Smooth muscle cell (in vitro differentiated cells): ENCODE results near the gene GPC1. TPM values are rescaled to one million over a fixed set of nuclear protein-coding genes. Genes with fewer than 3 reads are reported as not detected.

ENCODE experiments used
- DNase-seq: peaks from one replicate; lab custom pipeline; 2025; ENCODE audit not compliant: unreplicated experiment; lab: John Stamatoyannopoulos, UW
- H2AFZ ChIP-seq: fragments of 200-600 bp; sonication (generic); 2 replicates; pipeline ENCODE4 v1.6.0; 2016; ENCODE audit warnings: antibody characterized with exemption, low read depth, mild to moderate bottlenecking
- H3F3A ChIP-seq: fragments of 200-600 bp; sonication (generic); 2 replicates; pipeline ENCODE4 v1.6.0; 2017; ENCODE audit warnings: antibody characterized with exemption, low read depth
- H3K27ac ChIP-seq: fragments of 200-600 bp; sonication (generic); 2 replicates; pipeline ENCODE4 v1.5.1; 2016; ENCODE audit warnings: low read depth, mild to moderate bottlenecking
- H3K27me3 ChIP-seq: fragments of 200-600 bp; sonication (generic); 2 replicates; pipeline ENCODE4 v1.6.1; 2016; ENCODE audit warnings: low read depth, mild to moderate bottlenecking
- H3K36me3 ChIP-seq: fragments of 200-600 bp; sonication (generic); 2 replicates; pipeline ENCODE4 v1.5.1; 2016; ENCODE audit warnings: low read depth
- H3K4me1 ChIP-seq: fragments of 200-600 bp; sonication (generic); 2 replicates; pipeline ENCODE4 v1.5.1; 2016; ENCODE audit warnings: low read depth
- H3K4me2 ChIP-seq: fragments of 200-600 bp; sonication (generic); 2 replicates; pipeline ENCODE4 v1.6.0; 2016; ENCODE audit warnings: mild to moderate bottlenecking
- H3K4me3 ChIP-seq: fragments of 200-600 bp; sonication (generic); 2 replicates; pipeline ENCODE4 v1.5.1; 2016; ENCODE audit warnings: mild to moderate bottlenecking
- H3K79me2 ChIP-seq: fragments of 200-600 bp; sonication (generic); 2 replicates; pipeline ENCODE4 v1.6.0; 2016; ENCODE audit warnings: low read depth, mild to moderate bottlenecking
- H3K9ac ChIP-seq: fragments of 200-600 bp; sonication (generic); 2 replicates; pipeline ENCODE4 v1.6.0; 2016; ENCODE audit warnings: low read depth
- H3K9me3 ChIP-seq: fragments of 200-600 bp; sonication (generic); replicated peaks from 2 replicates; pipeline ENCODE4 v1.5.1; 2016; ENCODE audit warnings: low read depth
- H4K20me1 ChIP-seq: fragments of 200-600 bp; sonication (generic); 2 replicates; pipeline ENCODE4 v1.6.0; 2016; ENCODE audit warnings: low read depth
- CTCF ChIP-seq: fragments of 200-600 bp; sonication (generic); IDR thresholded peaks from 2 replicates; pipeline ENCODE4 v1.5.1; 2017; ENCODE audit warnings: borderline replicate concordance, mild to moderate bottlenecking, antibody characterized with exemption; ENCODE audit not compliant: insufficient read depth, poor library complexity, severe bottlenecking
- WGBS: methylation state at CpG from one replicate; pipeline ENCODE4 v1.1.7; 2016; ENCODE audit warnings: low lambda C conversion rate; 5-methylcytosine and 5-hydroxymethylcytosine counted together
- polyA plus RNA-seq: library from polyadenylated mRNA; unstranded; fragments of >200 nt; fragmentation: Nextera tagmentation; extraction: Ambion mirVana; gene quantifications from 2 replicates; pipeline ENCODE4 v1.2.1, GENCODE V29; 2016
- total RNA-seq: library from RNA; depleted of rRNA; stranded (reverse); fragments of >200 nt; gene quantifications from 2 replicates; pipeline ENCODE4 v1.2.3, GENCODE V29; 2014

GPC1 gene
- total and polyA plus RNA-seq, 2 experiments from 2014 or later, result 88.9 to 221 TPM

GRCh38 chr2:240447934-240448333, 12.5 kb downstream of the GPC1 start:
- no peaks in the 10 kb centered on the region for H3K9me3 ChIP-seq
- no peak overlapping the region for H2AFZ ChIP-seq
- 96% methylated on average over 15 of the region's 15 CpGs for WGBS
- no peaks in the 10 kb centered on the region for H3K36me3 ChIP-seq
- H3K4me2 ChIP-seq, result no peak overlapping the region
- H3K79me2 ChIP-seq, result peaks cover 35% of the 10 kb centered on the region
- no peak for TF ChIP-seq CTCF
- H3K4me1 ChIP-seq, result peaks cover 17% of the 10 kb centered on the region
- H3K4me3 ChIP-seq, result no peak overlapping the region
- peaks cover 98% of the 10 kb centered on the region for H4K20me1 ChIP-seq
- H3K9ac ChIP-seq, result no peak overlapping the region
- no peak overlapping the region for H3K27ac ChIP-seq
- DNase-seq, result no peak
- no peaks in the 10 kb centered on the region for H3K27me3 ChIP-seq
- H3F3A ChIP-seq, result no peaks in the 10 kb centered on the region

- no peak overlapping the region for H3K9ac ChIP-seq
- peaks cover under 1% of the 10 kb centered on the region for H3K27me3 ChIP-seq
- no peak overlapping the region for H2AFZ ChIP-seq
- no peak overlapping the region for H3K4me2 ChIP-seq
- H3K9me3 ChIP-seq, result no peaks in the 10 kb centered on the region
- no peak overlapping the region for H3K27ac ChIP-seq
- peaks cover 34% of the 10 kb centered on the region for H3K79me2 ChIP-seq
- no peak for TF ChIP-seq CTCF
- WGBS, result 97% methylated on average over 22 of the region's 23 CpGs
- H3K4me1 ChIP-seq, result peaks cover 17% of the 10 kb centered on the region
- peaks cover 93% of the 10 kb centered on the region for H4K20me1 ChIP-seq
- no peak overlapping the region for H3K4me3 ChIP-seq
- no peaks in the 10 kb centered on the region for H3F3A ChIP-seq
- H3K36me3 ChIP-seq, result no peaks in the 10 kb centered on the region
- no peak for DNase-seq
Measured at GRCh38 chr2:240448387-240449274, 13.2 kb downstream of the GPC1 start.

GRCh38 chr2:240449764-240450531, 14.5 kb downstream of the GPC1 start:
- H4K20me1 ChIP-seq, result peaks cover 93% of the 10 kb centered on the region
- no peak for TF ChIP-seq CTCF
- H3K27me3 ChIP-seq, result peaks cover 14% of the 10 kb centered on the region

More at GRCh38 chr2:240449764-240450531, 14.5 kb downstream of the GPC1 start:
- no peak for DNase-seq
- no peak overlapping the region for H3K4me2 ChIP-seq
- WGBS, result 70% methylated on average over 22 of the region's 22 CpGs
- H3F3A ChIP-seq, result peaks cover 2% of the 10 kb centered on the region
- peaks cover 30% of the 10 kb centered on the region for H3K79me2 ChIP-seq
- no peak overlapping the region for H3K4me3 ChIP-seq
- no peak overlapping the region for H2AFZ ChIP-seq
- no peak overlapping the region for H3K9ac ChIP-seq
- H3K9me3 ChIP-seq, result no peaks in the 10 kb centered on the region
- no peaks in the 10 kb centered on the region for H3K36me3 ChIP-seq
- no peak overlapping the region for H3K27ac ChIP-seq
- H3K4me1 ChIP-seq, result peaks cover 26% of the 10 kb centered on the region
